HG03342 (cell line): Measurements from ENCODE around the gene PYGO2.
"Not testable (repeated sequence)": the region's sequence is repeated elsewhere in the genome, so short reads cannot be mapped to it uniquely, and the experiment has no call there.

Experiments used
- ATAC-seq: cut with Tn5 transposase; IDR thresholded peaks from one replicate; pipeline ENCODE4 v1.9.1; 2021; ENCODE audit warnings: mild to moderate bottlenecking, moderate library complexity; ENCODE audit not compliant: unreplicated experiment

Gene PYGO2

DNA sequence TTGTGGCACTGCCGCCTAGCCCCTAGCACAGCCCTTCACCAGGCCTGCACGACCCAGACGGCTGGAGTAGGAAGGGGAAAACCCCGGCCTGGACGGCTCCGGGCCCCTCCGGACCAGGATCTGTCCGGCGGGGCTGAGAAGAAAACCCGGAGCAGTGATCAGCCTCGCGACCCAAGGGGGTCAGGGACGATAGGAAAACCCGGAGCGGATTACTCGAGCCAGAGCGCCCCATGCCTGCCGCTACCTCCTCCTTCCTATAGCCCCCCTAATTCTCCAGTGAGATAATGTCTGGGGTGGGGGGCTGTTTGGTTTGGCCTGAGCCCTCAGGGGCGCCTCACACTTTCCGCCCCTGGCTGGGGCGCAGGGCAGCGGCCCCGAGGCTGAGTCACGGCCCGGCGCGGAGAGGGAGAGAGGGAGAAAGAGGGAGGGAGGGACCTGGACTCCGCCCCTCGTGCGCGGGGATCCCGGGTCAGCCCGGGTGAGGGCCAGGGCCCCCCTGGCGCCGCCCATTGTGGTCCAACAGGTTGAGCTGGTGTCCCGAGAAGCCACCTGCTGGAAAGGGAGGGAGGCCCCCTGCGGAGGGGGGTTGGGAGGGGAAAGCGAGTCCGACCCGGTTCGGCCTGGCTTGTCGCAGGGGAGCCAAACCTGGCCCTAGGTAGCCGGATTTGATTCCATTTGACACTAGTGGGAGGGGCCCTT, 39.3 kb upstream of the PYGO2 start:
- ATAC-seq: peak; percentile 37

DNA sequence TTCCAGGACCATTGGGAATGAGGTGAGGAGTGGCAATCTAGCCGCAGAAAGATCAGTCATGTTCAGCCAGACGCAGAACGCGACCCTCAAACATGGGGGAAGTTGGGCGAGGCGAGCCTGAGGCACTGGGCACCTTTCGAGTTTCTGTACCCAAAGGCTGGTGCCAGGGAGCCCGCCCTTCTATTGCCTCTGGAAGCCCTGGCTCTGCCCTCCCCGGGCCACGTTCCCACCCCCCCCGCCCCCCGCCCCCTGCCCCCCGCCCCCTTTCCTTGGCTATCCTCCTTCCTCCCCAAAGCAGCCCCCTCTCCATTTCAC, 38.8 kb upstream of the PYGO2 start:
- ATAC-seq: no peak

GRCh38 chr1:154999571-155000410, 38.2 kb upstream of the PYGO2 start:
- ATAC-seq: no peak

DNA sequence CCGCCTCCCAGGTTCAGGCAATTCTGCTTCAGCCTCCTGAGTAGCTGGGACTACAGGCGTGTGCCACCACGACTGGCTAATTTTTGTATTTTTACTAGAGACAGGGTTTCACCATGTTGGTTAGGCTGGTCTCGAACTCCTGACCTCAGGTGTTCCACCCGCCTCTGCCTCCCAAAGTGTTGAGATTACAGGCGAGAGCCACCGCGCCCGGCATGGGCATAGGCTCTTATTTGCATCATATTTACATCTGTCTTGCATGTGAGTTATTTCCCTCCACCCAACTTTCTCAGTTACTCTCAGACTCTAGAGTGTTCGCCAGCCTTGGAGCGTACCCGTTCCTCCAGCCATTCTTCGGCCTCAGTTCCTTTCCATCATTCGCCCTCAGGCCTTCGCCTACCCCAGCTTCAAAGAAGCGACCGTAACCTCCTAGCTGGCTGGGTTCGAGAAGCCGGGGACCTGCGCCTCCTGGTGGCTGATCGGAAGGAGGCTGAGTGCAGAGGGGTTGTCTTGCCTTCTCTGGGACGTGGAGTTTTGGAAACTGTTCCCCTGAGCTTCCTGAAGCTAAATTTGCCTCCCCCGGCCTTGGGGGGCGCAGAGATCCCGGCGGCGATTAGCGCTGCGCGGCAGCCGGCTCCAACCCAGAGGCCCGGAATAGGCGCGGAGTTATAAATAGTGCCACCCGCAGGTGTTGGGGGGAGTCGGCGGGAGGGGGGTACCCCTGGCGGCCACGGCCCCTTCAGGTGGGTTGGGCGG, 37.4 kb upstream of the PYGO2 start:
- no peak for ATAC-seq

GRCh38 chr1:154998201-154998780, 36.7 kb upstream of the PYGO2 start:
- no peak for ATAC-seq

- no peak for ATAC-seq
These were observed 35.6 kb upstream of the PYGO2 start for GRCh38 chr1:154996966-154997701.

GRCh38 chr1:154995301-154995983, 33.9 kb upstream of the PYGO2 start:
- not testable (repeated sequence) for ATAC-seq

DNA sequence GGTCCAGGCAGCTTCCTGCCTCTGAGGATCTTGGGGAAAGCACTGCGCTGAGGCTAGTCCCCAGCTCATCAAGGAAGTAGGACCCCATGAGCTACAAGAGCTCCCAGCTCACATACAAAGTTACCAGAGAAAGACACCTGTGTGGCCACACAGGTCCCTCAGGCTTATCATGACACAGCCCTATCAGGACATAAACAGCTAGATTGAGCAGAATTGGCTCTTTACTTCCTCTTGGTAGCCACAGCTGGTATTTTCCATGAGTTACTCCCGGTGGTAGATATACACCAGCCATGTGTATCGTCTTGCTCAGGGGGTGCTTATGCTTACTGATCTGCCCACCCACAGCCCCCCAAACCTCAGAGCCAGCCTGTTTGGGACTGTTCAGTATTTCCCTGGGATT, 33.0 kb upstream of the PYGO2 start:
- ATAC-seq: no peak

DNA sequence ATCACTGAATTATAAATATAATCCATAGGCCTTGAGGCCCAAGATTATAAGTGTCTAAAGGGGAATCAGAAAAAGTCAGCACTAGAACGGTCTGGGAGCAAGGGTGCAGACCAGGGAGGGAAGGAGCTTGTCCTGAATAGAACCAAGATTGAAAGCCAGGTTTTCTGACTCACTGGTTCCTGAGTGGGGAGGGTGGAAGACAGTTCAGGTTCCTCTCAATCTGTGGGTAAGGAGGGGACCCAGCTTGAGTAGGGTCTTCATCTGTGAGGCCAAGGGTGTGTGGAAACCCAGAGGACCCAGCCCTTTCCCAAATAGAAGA, 32.6 kb upstream of the PYGO2 start:
- no peak for ATAC-seq

DNA sequence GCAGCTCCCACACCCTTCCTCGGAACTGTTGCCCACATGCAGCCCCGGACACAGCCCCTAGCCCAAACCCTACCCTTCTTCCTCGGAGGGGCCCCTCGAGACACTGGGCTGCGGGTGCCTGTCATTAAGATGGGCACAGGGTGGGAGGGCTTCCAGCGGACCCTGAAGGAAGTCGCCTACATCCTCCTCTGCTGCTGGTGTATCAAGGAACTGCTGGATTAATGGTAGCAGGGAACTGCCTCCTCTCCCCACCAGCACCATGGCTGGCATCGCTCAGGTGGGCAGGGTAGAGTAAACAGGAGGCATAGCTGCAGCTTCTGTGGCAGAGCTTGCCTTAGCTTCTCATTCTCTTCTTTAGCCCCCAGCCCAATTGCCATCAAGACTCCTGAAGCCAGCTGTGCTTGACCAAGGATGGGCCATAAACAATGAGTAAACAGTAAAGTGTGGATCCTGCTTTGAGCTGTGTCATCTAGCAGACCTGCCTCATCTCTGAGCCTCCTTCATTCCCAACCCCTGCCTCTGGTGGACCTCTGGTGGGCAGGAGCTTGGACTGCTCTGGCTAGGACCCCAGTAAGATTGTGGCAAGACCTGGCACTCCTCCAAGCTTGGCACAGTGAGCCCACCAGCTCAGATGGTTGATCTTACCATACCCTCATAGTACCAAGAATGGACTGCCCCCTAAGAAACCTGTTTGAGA, 32.1 kb upstream of the PYGO2 start, which contains the start of gene LENEP:
TSS of gene LENEP (plus strand) at position 15 of the 697 bp plus-strand sequence. CDS start at position 37, 22 bp downstream.
- no peak for ATAC-seq

- ATAC-seq: no peak
These were observed 31.4 kb upstream of the PYGO2 start for GRCh38 chr1:154992721-154993571.

- ATAC-seq: no peak
These were observed 28.7 kb upstream of the PYGO2 start for GRCh38 chr1:154990276-154990675.

- ATAC-seq: no peak
These were observed 27.7 kb upstream of the PYGO2 start for GRCh38 chr1:154989195-154989860.

- ATAC-seq: no peak
These were observed 26.7 kb upstream of the PYGO2 start for GRCh38 chr1:154988058-154988954.

DNA sequence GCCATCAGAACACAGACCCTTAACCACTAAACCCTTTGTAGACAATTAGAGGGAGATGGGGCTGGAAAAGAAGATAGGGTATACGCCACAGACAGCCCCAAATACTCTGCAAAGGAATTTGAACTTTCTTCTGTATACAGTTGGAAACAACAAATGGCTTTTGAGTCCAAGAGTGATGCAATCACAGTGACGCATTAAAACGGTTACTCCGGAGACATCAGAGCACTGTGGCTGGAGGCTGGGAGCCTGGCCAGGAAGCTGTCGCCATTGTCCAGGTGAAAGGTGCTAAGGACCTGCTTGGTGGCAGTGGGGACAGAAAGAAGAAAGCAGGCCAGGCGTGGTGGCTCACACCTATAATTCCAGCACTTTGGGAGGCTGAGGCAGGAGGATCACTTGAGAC, 25.7 kb upstream of the PYGO2 start:
- ATAC-seq: no peak

- not testable (repeated sequence) for ATAC-seq
These were observed 25.2 kb upstream of the PYGO2 start for GRCh38 chr1:154986736-154987135.
